Panc1 (cell line): ENCODE measurements around the gene ADGRG2.

Source experiments
- CTCF ChIP-seq: fragments of 450-650 bp; IDR thresholded peaks from 2 replicates; pipeline ENCODE4 v1.5.1; 2017; ENCODE audit warnings: mild to moderate bottlenecking
- POLR2AphosphoS5 ChIP-seq: IDR thresholded peaks from 2 replicates; pipeline ENCODE4 v1.6.1; 2012; ENCODE audit warnings: mild to moderate bottlenecking, low read depth, low read length, moderate library complexity
- REST ChIP-seq, 2 experiments: IDR thresholded peaks; 2 replicates each; pipeline ENCODE4 v1.6.1; 2011 to 2012; ENCODE audit warnings: low read depth in 2 of 2, control low read depth in 1 of 2, low read length in 1 of 2, mild to moderate bottlenecking in 1 of 2, moderate library complexity in 1 of 2; ENCODE audit not compliant: insufficient read depth in 1 of 2

- TF ChIP-seq CTCF = no peak
- no peak for TF ChIP-seq REST (IDR thresholded peaks at IDR 0.05; ENCODE audit: insufficient read depth in 1 of 2, low read depth in 2 of 2, low read length in 1 of 2)
- TF ChIP-seq POLR2AphosphoS5 = no peak
These were observed 30.5 kb upstream of the ADGRG2 start for GRCh38 chrX:19152762-19153161.
